Thoracic aorta (tissue), 2 donors: ENCODE data around the gene KDM6B. TPM values are rescaled to one million over a fixed set of nuclear protein-coding genes. Genes with fewer than 3 reads are reported as not detected.

ENCODE experiments used
- ATAC-seq: fragments of 150-250 bp; one replicate; pipeline ENCODE4 v1.8.0; 2017; ENCODE audit warnings: low read depth; ENCODE audit not compliant: insufficient number of reproducible peaks, low FRiP score
- DNase-seq: peaks from one replicate; pipeline ENCODE4 v3.0.0-alpha.2; 2020; ENCODE audit warnings: low spot score
- H3K27ac ChIP-seq, 2 donors: fragments of 200-600 bp; sonication (generic); 1 replicate in 1 of 2; 2 replicates in 1 of 2; pipeline ENCODE4 v1.5.1; 2016; ENCODE audit warnings: mild to moderate bottlenecking in 2 of 2, moderate library complexity in 2 of 2
- H3K27me3 ChIP-seq: fragments of 200-600 bp; sonication (generic); replicated peaks from 2 replicates; pipeline ENCODE4 v1.6.0; 2016; ENCODE audit warnings: mild to moderate bottlenecking; ENCODE audit not compliant: insufficient read depth
- H3K36me3 ChIP-seq: fragments of 200-600 bp; sonication (generic); one replicate; pipeline ENCODE4 v1.5.1; 2016
- H3K4me1 ChIP-seq, 2 donors: fragments of 200-600 bp; sonication (generic); 1 replicate in 1 of 2; 2 replicates in 1 of 2; pipeline versions ENCODE4 v1.5.1 to v1.6.0; 2016; ENCODE audit warnings: low read depth in 2 of 2, mild to moderate bottlenecking in 1 of 2; ENCODE audit not compliant: control insufficient read depth in 1 of 2
- H3K4me3 ChIP-seq: fragments of 200-600 bp; sonication (generic); 2 replicates; pipeline ENCODE4 v1.5.1; 2016; ENCODE audit warnings: mild to moderate bottlenecking
- H3K9me3 ChIP-seq: fragments of 200-600 bp; sonication (generic); 2 replicates; pipeline ENCODE4 v1.5.1; 2016
- CTCF ChIP-seq: fragments of 200-600 bp; sonication (generic); IDR thresholded peaks from one replicate; pipeline ENCODE4 v1.5.1; 2019; ENCODE audit warnings: antibody characterized with exemption
- total RNA-seq, 2 donors: library from RNA; depleted of rRNA; stranded (reverse); fragments of >200 nt; gene quantifications; one replicate each; pipeline versions ENCODE4 v1.1.0 to v1.2.3, GENCODE V29; 2016

Gene KDM6B
- total RNA-seq, 2 donors from 2014 or later, result 9.5 to 35.8 TPM

- H3K27ac ChIP-seq, result no peak overlapping the region
- TF ChIP-seq CTCF, result no peak
- H3K4me3 ChIP-seq, result no peak overlapping the region
- no peaks in the 10 kb centered on the region for H3K36me3 ChIP-seq
- H3K4me1 ChIP-seq, result no peaks in the 10 kb centered on the region
- H3K27me3 ChIP-seq, result no peaks in the 10 kb centered on the region
- H3K9me3 ChIP-seq, result no peaks in the 10 kb centered on the region
- no peak for ATAC-seq
- DNase-seq, result no peak
Measured at GRCh38 chr17:7816926-7817642, 16.9 kb upstream of the KDM6B start.

GRCh38 chr17:7817643-7817964, 16.4 kb upstream of the KDM6B start:
- H3K4me3 ChIP-seq, result no peak overlapping the region
- DNase-seq (no peak), ATAC-seq (no peak)
- TF ChIP-seq CTCF, result no peak
- H3K27me3 ChIP-seq, result no peaks in the 10 kb centered on the region
- no peaks in the 10 kb centered on the region for H3K9me3 ChIP-seq
- no peaks in the 10 kb centered on the region for H3K4me1 ChIP-seq
- H3K27ac ChIP-seq, result no peak overlapping the region
- no peaks in the 10 kb centered on the region for H3K36me3 ChIP-seq

GRCh38 chr17:7818026-7818425, 16.0 kb upstream of the KDM6B start:
- ATAC-seq (no peak), DNase-seq (no peak)
- Histone ChIP-seq H3K27ac (no peak overlapping the region), H3K36me3 (no peaks in the 10 kb centered on the region), H3K4me1 (no peaks in the 10 kb centered on the region), H3K4me3 (no peak overlapping the region), H3K27me3 (no peaks in the 10 kb centered on the region), H3K9me3 (no peaks in the 10 kb centered on the region)
- no peak for TF ChIP-seq CTCF

GRCh38 chr17:7818746-7819645, 15.0 kb upstream of the KDM6B start:
- Histone ChIP-seq H3K27ac (no peak overlapping the region), H3K36me3 (no peaks in the 10 kb centered on the region), H3K9me3 (no peaks in the 10 kb centered on the region), H3K4me3 (no peak overlapping the region), H3K27me3 (no peaks in the 10 kb centered on the region), H3K4me1 (no peaks in the 10 kb centered on the region)
- TF ChIP-seq CTCF, result no peak
- ATAC-seq (no peak), DNase-seq (no peak)

GRCh38 chr17:7820231-7820630, 13.8 kb upstream of the KDM6B start:
- peaks cover 0 to under 1% of the 10 kb centered on the region in 2 donors for H3K4me1 ChIP-seq
- DNase-seq (no peak), ATAC-seq (no peak)
- H3K9me3 ChIP-seq, result no peaks in the 10 kb centered on the region
- no peaks in the 10 kb centered on the region for H3K36me3 ChIP-seq
- no peak overlapping the region for H3K4me3 ChIP-seq
- no peak for TF ChIP-seq CTCF
- no peak overlapping the region for H3K27ac ChIP-seq
- H3K27me3 ChIP-seq, result no peaks in the 10 kb centered on the region
